Right renal cortex interstitium (tissue), 3 donors: ENCODE data around the gene CEP128. TPM values are rescaled to one million over a fixed set of nuclear protein-coding genes. Genes with fewer than 3 reads are reported as not detected.
A peak's percentile ranks its signal among the peaks of the same experiment; 100 is the strongest.
"Not testable (repeated sequence)": the region's sequence is repeated elsewhere in the genome, so short reads cannot be mapped to it uniquely, and the experiment has no call there.

Experiments used
- DNase-seq, 3 donors: peaks; one replicate each; pipeline ENCODE4 v3.0.0-alpha.2; 2013; ENCODE audit warnings: low read depth in 3 of 3, low spot score in 2 of 3
- polyA plus RNA-seq, 3 donors: library from polyadenylated mRNA; unstranded; fragments of 120-200 nt; gene quantifications; one replicate each; pipeline ENCODE4 v1.2.1, GENCODE V29; 2013; ENCODE audit not compliant: insufficient read length in 3 of 3

CEP128 gene
- polyA plus RNA-seq, 3 donors: 5.8 to 6.6 (median 6.3) TPM

- DNase-seq: peak; percentile 59 to 65 (median 61)
Measured at GRCh38 chr14:80954687-80955299, 13.3 kb upstream of the CEP128 start.

- DNase-seq: not testable (repeated sequence)
Measured at GRCh38 chr14:80953211-80953610, 11.7 kb upstream of the CEP128 start.

GRCh38 chr14:80951491-80951890 lies 10.0 kb upstream of the CEP128 start:
- no peak for DNase-seq

- no peak for DNase-seq
Measured at GRCh38 chr14:80948291-80948690, 6.8 kb upstream of the CEP128 start.

GRCh38 chr14:80946797-80947196 lies 5.3 kb upstream of the CEP128 start:
- DNase-seq: no peak

- DNase-seq: no peak
Measured at GRCh38 chr14:80946187-80946586, 4.6 kb upstream of the CEP128 start.

GRCh38 chr14:80944861-80945617 lies 3.5 kb upstream of the CEP128 start:
- DNase-seq: no peak

- DNase-seq: no peak
Measured at GRCh38 chr14:80942191-80942600, 658 bp upstream of the CEP128 start.

GRCh38 chr14:80940146-80940545 lies 1.4 kb downstream of the CEP128 start:
- no peak for DNase-seq

GRCh38 chr14:80933686-80934085 lies 7.9 kb downstream of the CEP128 start:
- DNase-seq: no peak

- DNase-seq: no peak
Measured at GRCh38 chr14:80933282-80933681, 8.3 kb downstream of the CEP128 start.

GRCh38 chr14:80930836-80931389 lies 10.6 kb downstream of the CEP128 start:
- DNase-seq: no peak

GRCh38 chr14:80930095-80930494 lies 11.4 kb downstream of the CEP128 start:
- no peak for DNase-seq

- DNase-seq: no peak
Measured at GRCh38 chr14:80927083-80927989, 14.2 kb downstream of the CEP128 start.

- DNase-seq: no peak
Measured at GRCh38 chr14:80926397-80927082, 15.0 kb downstream of the CEP128 start.

GRCh38 chr14:80924365-80925103 lies 17.0 kb downstream of the CEP128 start:
- no peak for DNase-seq

- no peak for DNase-seq
Measured at GRCh38 chr14:80923368-80923767, 18.2 kb downstream of the CEP128 start.

GRCh38 chr14:80919622-80920021 lies 21.9 kb downstream of the CEP128 start:
- DNase-seq: no peak

- DNase-seq: not testable (repeated sequence)
Measured at GRCh38 chr14:80912013-80912412, 29.5 kb downstream of the CEP128 start.

- no peak for DNase-seq
Measured at GRCh38 chr14:80906946-80907345, 34.6 kb downstream of the CEP128 start.
